Colonic mucosa (tissue), 4 donors: ENCODE measurements around the gene CHST8. TPM values are rescaled to one million over a fixed set of nuclear protein-coding genes. Genes with fewer than 3 reads are reported as not detected.

Experiments used
- DNase-seq: peaks from one replicate; pipeline ENCODE4 v3.0.0-alpha.2; 2020
- H3K27ac ChIP-seq: fragments of 200-600 bp; one replicate; pipeline ENCODE4 v1.8.0; 2021
- H3K27me3 ChIP-seq: fragments of 200-600 bp; one replicate; pipeline ENCODE4 v1.8.0; 2021
- H3K36me3 ChIP-seq: fragments of 200-600 bp; one replicate; pipeline ENCODE4 v1.8.0; 2021
- H3K4me1 ChIP-seq: fragments of 200-600 bp; one replicate; pipeline ENCODE4 v1.8.0; 2021; ENCODE audit warnings: mild to moderate bottlenecking
- H3K4me3 ChIP-seq: fragments of 200-600 bp; one replicate; pipeline ENCODE4 v1.8.0; 2021
- H3K9ac ChIP-seq, 2 donors: one replicate each; pipeline ENCODE4 v1.7.0; 2013; ENCODE audit warnings: control low read depth in 2 of 2, low read depth in 2 of 2, low read length in 2 of 2
- H3K9me3 ChIP-seq: fragments of 200-600 bp; one replicate; pipeline ENCODE4 v1.8.0; 2021
- CTCF ChIP-seq: fragments of 200-600 bp; IDR thresholded peaks from one replicate; pipeline ENCODE4 v1.8.0; 2022; ENCODE audit warnings: antibody characterized with exemption, mild to moderate bottlenecking
- intact Hi-C: fragments of 100-400 bp; cut with DNase I; formaldehyde crosslinking; loops from one replicate; pipeline ENCODE4 v1.14.1; 2022
- total RNA-seq, 2 donors: library from RNA; stranded (reverse); fragmentation: NEBNext Ultra II Directional in 1 of 2; extraction: Animal tissue kit (Norgen Biotek cat#: 25700) in 1 of 2; gene quantifications; one replicate each; pipeline ENCODE4 v1.2.1, GENCODE V29; 2021
- donor health status: healthy.
- donor health status: DM: no; HTN: no; CAD: no.
- donor health status: DM: no; HTN: no; CAD: no.

Gene CHST8
- total RNA-seq, 2 donors from 2014 or later: not detected

- no peak for TF ChIP-seq CTCF
- Histone ChIP-seq H3K27me3 (no peaks in the 10 kb centered on the region), H3K4me1 (no peaks in the 10 kb centered on the region), H3K27ac (no peak overlapping the region), H3K36me3 (no peaks in the 10 kb centered on the region), H3K4me3 (no peak overlapping the region), H3K9ac (no peak overlapping the region), H3K9me3 (no peaks in the 10 kb centered on the region)
- DNase-seq: no peak
- intact Hi-C loops: no loop called here
Observed at GRCh38 chr19:33749619-33750175, 127.9 kb downstream of the CHST8 start.

GRCh38 chr19:33750587-33751435, 129.1 kb downstream of the CHST8 start:
- no peak for TF ChIP-seq CTCF
- H3K36me3 ChIP-seq: no peaks in the 10 kb centered on the region
- no peak overlapping the region for H3K27ac ChIP-seq
- intact Hi-C loops: no loop called here
- DNase-seq: no peak
- no peaks in the 10 kb centered on the region for H3K4me1 ChIP-seq
- H3K9me3 ChIP-seq: no peaks in the 10 kb centered on the region
- no peaks in the 10 kb centered on the region for H3K27me3 ChIP-seq
- no peak overlapping the region for H3K9ac ChIP-seq
- no peak overlapping the region for H3K4me3 ChIP-seq

- Histone ChIP-seq H3K36me3 (no peaks in the 10 kb centered on the region), H3K27me3 (no peaks in the 10 kb centered on the region), H3K4me1 (no peaks in the 10 kb centered on the region), H3K9ac (no peak overlapping the region), H3K4me3 (no peak overlapping the region), H3K9me3 (no peaks in the 10 kb centered on the region), H3K27ac (no peak overlapping the region)
- TF ChIP-seq CTCF: no peak
- intact Hi-C loops: no loop called here
- no peak for DNase-seq
Observed at GRCh38 chr19:33751436-33751770, 129.7 kb downstream of the CHST8 start.

- Histone ChIP-seq H3K27ac (no peak overlapping the region), H3K4me1 (no peaks in the 10 kb centered on the region), H3K4me3 (no peak overlapping the region), H3K9ac (no peak overlapping the region), H3K9me3 (no peaks in the 10 kb centered on the region), H3K27me3 (no peaks in the 10 kb centered on the region), H3K36me3 (no peaks in the 10 kb centered on the region)
- intact Hi-C loops: no loop called here
- no peak for DNase-seq
- no peak for TF ChIP-seq CTCF
Observed at GRCh38 chr19:33752018-33752800, 130.5 kb downstream of the CHST8 start.

- Histone ChIP-seq H3K4me1 (no peaks in the 10 kb centered on the region), H3K9ac (no peak overlapping the region), H3K36me3 (no peaks in the 10 kb centered on the region), H3K9me3 (no peaks in the 10 kb centered on the region), H3K27me3 (no peaks in the 10 kb centered on the region), H3K27ac (no peak overlapping the region), H3K4me3 (no peak overlapping the region)
- no peak for DNase-seq
- intact Hi-C loops: no loop called here
- TF ChIP-seq CTCF: no peak
Observed at GRCh38 chr19:33752945-33753344, 131.2 kb downstream of the CHST8 start.
